GM18511 (cell line): ENCODE data around the gene TNXB.
"Not testable (repeated sequence)": the region's sequence is repeated elsewhere in the genome, so short reads cannot be mapped to it uniquely, and the experiment has no call there.

Source experiments
- ATAC-seq: cut with Tn5 transposase; IDR thresholded peaks from one replicate; pipeline ENCODE4 v1.9.1; 2021; ENCODE audit warnings: mild to moderate bottlenecking, moderate library complexity; ENCODE audit not compliant: unreplicated experiment

Gene TNXB

GRCh38 chr6:32146287-32146686 is 37.1 kb upstream of the TNXB start:
- no peak for ATAC-seq

- ATAC-seq, result not testable (repeated sequence)
Measured at GRCh38 chr6:32144238-32144637, 35.1 kb upstream of the TNXB start.

- ATAC-seq, result no peak
Measured at GRCh38 chr6:32140420-32141046, 31.4 kb upstream of the TNXB start.

- no peak for ATAC-seq
Measured at GRCh38 chr6:32139590-32139989, 30.5 kb upstream of the TNXB start.

GRCh38 chr6:32137454-32137853 is 28.3 kb upstream of the TNXB start:
- no peak for ATAC-seq

- ATAC-seq, result no peak
Measured at GRCh38 chr6:32133786-32134185, 24.6 kb upstream of the TNXB start.

GRCh38 chr6:32132110-32132509 is 23.0 kb upstream of the TNXB start:
- no peak for ATAC-seq

GRCh38 chr6:32131439-32131948 is 22.4 kb upstream of the TNXB start:
- no peak for ATAC-seq

- ATAC-seq, result no peak
Measured at GRCh38 chr6:32129297-32130088, 20.4 kb upstream of the TNXB start.

GRCh38 chr6:32128751-32129296 is 19.7 kb upstream of the TNXB start:
- no peak for ATAC-seq

GRCh38 chr6:32127717-32128592 is 18.8 kb upstream of the TNXB start, which contains the start of gene ATF6B:
Gene ATF6B, minus strand, starts transcription at chr6:32128246. Its CDS starts 39 bp downstream, at chr6:32128207.
- ATAC-seq, result peak; percentile 92

- no peak for ATAC-seq
Measured at GRCh38 chr6:32127409-32127716, 18.2 kb upstream of the TNXB start.

- no peak for ATAC-seq
Measured at GRCh38 chr6:32126880-32127279, 17.7 kb upstream of the TNXB start.

GRCh38 chr6:32123681-32124080 is 14.5 kb upstream of the TNXB start:
- no peak for ATAC-seq

- no peak for ATAC-seq
Measured at GRCh38 chr6:32120573-32121059, 11.5 kb upstream of the TNXB start.

GRCh38 chr6:32118782-32119628 is 9.9 kb upstream of the TNXB start:
- no peak for ATAC-seq

GRCh38 chr6:32117461-32117860 is 8.3 kb upstream of the TNXB start:
- no peak for ATAC-seq

- no peak for ATAC-seq
Measured at GRCh38 chr6:32116674-32117073, 7.5 kb upstream of the TNXB start.

GRCh38 chr6:32115623-32116022 is 6.5 kb upstream of the TNXB start:
- no peak for ATAC-seq

- ATAC-seq, result no peak
Measured at GRCh38 chr6:32114796-32115195, 5.7 kb upstream of the TNXB start.
